Measurements from ENCODE around the gene OGT.
"Not testable (repeated sequence)": the region's sequence is repeated elsewhere in the genome, so short reads cannot be mapped to it uniquely, and the experiment has no call there.

OGT gene

GRCh38 chrX:71532753-71533425, at the start of gene OGT:
Gene OGT (plus strand): TSS chrX:71533104. CDS start chrX:71533300, 196 bp downstream.
- peaks cover 8% of the 10 kb centered on the region; the same call in 1 of the 2 replicates for H3K4me1 ChIP-seq (ENCODE audit: control insufficient read depth, insufficient read depth, low read length)
- H3K36me3 ChIP-seq (ENCODE audit: control insufficient read depth, insufficient read depth, low read length) = peaks cover 4% of the 10 kb centered on the region
- peak within 1 kb of the TSS; percentile 95 for H3K9ac ChIP-seq (ENCODE audit: low read length)
- H3K27ac ChIP-seq (ENCODE audit: low read depth, low read length) = peak within 1 kb of the TSS; percentile 38; the same call in 1 of the 2 replicates
- H3K4me3 ChIP-seq (ENCODE audit: low read depth, low read length) = peak within 1 kb of the TSS; percentile 70
- H3K27me3 ChIP-seq (ENCODE audit: control insufficient read depth, insufficient read depth, low read length) = no peaks in the 10 kb centered on the region
- peaks cover 9% of the 10 kb centered on the region; the same call in 1 of the 2 replicates for H3K9me3 ChIP-seq (ENCODE audit: control insufficient read depth, insufficient read depth, low read depth, low read length)

GRCh38 chrX:71487814-71488213, 45.1 kb upstream of the OGT start:
- Histone ChIP-seq H3K4me3 (ENCODE audit: low read depth, low read length) (no peak overlapping the region), H3K9me3 (ENCODE audit: control insufficient read depth, insufficient read depth, low read depth, low read length) (peaks cover 14% of the 10 kb centered on the region; the same call in 1 of the 2 replicates), H3K4me1 (ENCODE audit: control insufficient read depth, insufficient read depth, low read length) (no peaks in the 10 kb centered on the region), H3K27me3 (ENCODE audit: control insufficient read depth, insufficient read depth, low read length) (peaks cover 12% of the 10 kb centered on the region; the same call in 1 of the 2 replicates), H3K9ac (ENCODE audit: low read length) (no peak overlapping the region), H3K27ac (ENCODE audit: low read depth, low read length) (no peak overlapping the region), H3K36me3 (ENCODE audit: control insufficient read depth, insufficient read depth, low read length) (no peaks in the 10 kb centered on the region)

GRCh38 chrX:71489540-71489939, 43.4 kb upstream of the OGT start:
- Histone ChIP-seq H3K27me3 (ENCODE audit: control insufficient read depth, insufficient read depth, low read length) (peaks cover 12% of the 10 kb centered on the region; the same call in 1 of the 2 replicates), H3K4me3 (ENCODE audit: low read depth, low read length) (no peak overlapping the region), H3K9ac (ENCODE audit: low read length) (no peak overlapping the region), H3K9me3 (ENCODE audit: control insufficient read depth, insufficient read depth, low read depth, low read length) (peaks cover 16% of the 10 kb centered on the region; the same call in 1 of the 2 replicates), H3K4me1 (ENCODE audit: control insufficient read depth, insufficient read depth, low read length) (no peaks in the 10 kb centered on the region), H3K27ac (ENCODE audit: low read depth, low read length) (no peak overlapping the region), H3K36me3 (ENCODE audit: control insufficient read depth, insufficient read depth, low read length) (no peaks in the 10 kb centered on the region)

GRCh38 chrX:71492231-71493065, 40.5 kb upstream of the OGT start:
- H3K9ac ChIP-seq (ENCODE audit: low read length) = no peak overlapping the region
- no peak overlapping the region for H3K27ac ChIP-seq (ENCODE audit: low read depth, low read length)
- peak overlapping the region; percentile 54; the same call in 1 of the 2 replicates for H3K4me3 ChIP-seq (ENCODE audit: low read depth, low read length)
- no peaks in the 10 kb centered on the region for H3K4me1 ChIP-seq (ENCODE audit: control insufficient read depth, insufficient read depth, low read length)
- peaks cover 12% of the 10 kb centered on the region; the same call in 1 of the 2 replicates for H3K27me3 ChIP-seq (ENCODE audit: control insufficient read depth, insufficient read depth, low read length)
- peaks cover 19% of the 10 kb centered on the region; the same call in 1 of the 2 replicates for H3K9me3 ChIP-seq (ENCODE audit: control insufficient read depth, insufficient read depth, low read depth, low read length)
- H3K36me3 ChIP-seq (ENCODE audit: control insufficient read depth, insufficient read depth, low read length) = no peaks in the 10 kb centered on the region

GRCh38 chrX:71493111-71493613, 39.7 kb upstream of the OGT start:
- Histone ChIP-seq H3K36me3 (ENCODE audit: control insufficient read depth, insufficient read depth, low read length) (no peaks in the 10 kb centered on the region), H3K27ac (ENCODE audit: low read depth, low read length) (no peak overlapping the region), H3K9me3 (ENCODE audit: control insufficient read depth, insufficient read depth, low read depth, low read length) (peaks cover 23% of the 10 kb centered on the region; the same call in 1 of the 2 replicates), H3K9ac (ENCODE audit: low read length) (no peak overlapping the region), H3K4me1 (ENCODE audit: control insufficient read depth, insufficient read depth, low read length) (no peaks in the 10 kb centered on the region), H3K4me3 (ENCODE audit: low read depth, low read length) (no peak overlapping the region), H3K27me3 (ENCODE audit: control insufficient read depth, insufficient read depth, low read length) (peaks cover 12% of the 10 kb centered on the region; the same call in 1 of the 2 replicates)

- H3K9ac ChIP-seq (ENCODE audit: low read length); H3K4me1 ChIP-seq (ENCODE audit: control insufficient read depth, insufficient read depth, low read length); H3K27ac ChIP-seq (ENCODE audit: low read depth, low read length); H3K36me3 ChIP-seq (ENCODE audit: control insufficient read depth, insufficient read depth, low read length); H3K4me3 ChIP-seq (ENCODE audit: low read depth, low read length): not testable (repeated sequence)
- Histone ChIP-seq H3K27me3 (ENCODE audit: control insufficient read depth, insufficient read depth, low read length) (peaks cover 12% of the 10 kb centered on the region; the same call in 1 of the 2 replicates), H3K9me3 (ENCODE audit: control insufficient read depth, insufficient read depth, low read depth, low read length) (peaks cover 23% of the 10 kb centered on the region; the same call in 1 of the 2 replicates)
These were observed 36.9 kb upstream of the OGT start for GRCh38 chrX:71495979-71496378.

- Histone ChIP-seq H3K4me3 (ENCODE audit: low read depth, low read length) (no peak overlapping the region), H3K9ac (ENCODE audit: low read length) (no peak overlapping the region), H3K9me3 (ENCODE audit: control insufficient read depth, insufficient read depth, low read depth, low read length) (peaks cover 21% of the 10 kb centered on the region; the same call in 1 of the 2 replicates), H3K4me1 (ENCODE audit: control insufficient read depth, insufficient read depth, low read length) (no peaks in the 10 kb centered on the region), H3K36me3 (ENCODE audit: control insufficient read depth, insufficient read depth, low read length) (no peaks in the 10 kb centered on the region), H3K27ac (ENCODE audit: low read depth, low read length) (no peak overlapping the region), H3K27me3 (ENCODE audit: control insufficient read depth, insufficient read depth, low read length) (peaks cover 9% of the 10 kb centered on the region; the same call in 1 of the 2 replicates)
These were observed 36.4 kb upstream of the OGT start for GRCh38 chrX:71496476-71496875.

- H3K4me1 ChIP-seq (ENCODE audit: control insufficient read depth, insufficient read depth, low read length); H3K36me3 ChIP-seq (ENCODE audit: control insufficient read depth, insufficient read depth, low read length); H3K27ac ChIP-seq (ENCODE audit: low read depth, low read length); H3K9ac ChIP-seq (ENCODE audit: low read length); H3K4me3 ChIP-seq (ENCODE audit: low read depth, low read length); H3K27me3 ChIP-seq (ENCODE audit: control insufficient read depth, insufficient read depth, low read length): not testable (repeated sequence)
- H3K9me3 ChIP-seq (ENCODE audit: control insufficient read depth, insufficient read depth, low read depth, low read length) = peaks cover 12% of the 10 kb centered on the region; the same call in 1 of the 2 replicates
These were observed 30.8 kb upstream of the OGT start for GRCh38 chrX:71502080-71502479.

GRCh38 chrX:71504346-71504745, 28.6 kb upstream of the OGT start:
- Histone ChIP-seq H3K9ac (ENCODE audit: low read length) (no peak overlapping the region), H3K27ac (ENCODE audit: low read depth, low read length) (no peak overlapping the region), H3K36me3 (ENCODE audit: control insufficient read depth, insufficient read depth, low read length) (no peaks in the 10 kb centered on the region), H3K4me3 (ENCODE audit: low read depth, low read length) (no peak overlapping the region), H3K4me1 (ENCODE audit: control insufficient read depth, insufficient read depth, low read length) (no peaks in the 10 kb centered on the region), H3K27me3 (ENCODE audit: control insufficient read depth, insufficient read depth, low read length) (no peaks in the 10 kb centered on the region), H3K9me3 (ENCODE audit: control insufficient read depth, insufficient read depth, low read depth, low read length) (peaks cover 8% of the 10 kb centered on the region; the same call in 1 of the 2 replicates)

- H3K27me3 ChIP-seq (ENCODE audit: control insufficient read depth, insufficient read depth, low read length) = no peaks in the 10 kb centered on the region
- H3K36me3 ChIP-seq (ENCODE audit: control insufficient read depth, insufficient read depth, low read length) = no peaks in the 10 kb centered on the region
- no peak overlapping the region for H3K27ac ChIP-seq (ENCODE audit: low read depth, low read length)
- no peaks in the 10 kb centered on the region for H3K4me1 ChIP-seq (ENCODE audit: control insufficient read depth, insufficient read depth, low read length)
- H3K9me3 ChIP-seq (ENCODE audit: control insufficient read depth, insufficient read depth, low read depth, low read length) = peaks cover 6% of the 10 kb centered on the region; the same call in 1 of the 2 replicates
- no peak overlapping the region for H3K4me3 ChIP-seq (ENCODE audit: low read depth, low read length)
- H3K9ac ChIP-seq (ENCODE audit: low read length) = no peak overlapping the region
These were observed 23.6 kb upstream of the OGT start for GRCh38 chrX:71509289-71509688.

All from HUES6 (cell line).